ENCODE data around the gene DROSHA.

DNA sequence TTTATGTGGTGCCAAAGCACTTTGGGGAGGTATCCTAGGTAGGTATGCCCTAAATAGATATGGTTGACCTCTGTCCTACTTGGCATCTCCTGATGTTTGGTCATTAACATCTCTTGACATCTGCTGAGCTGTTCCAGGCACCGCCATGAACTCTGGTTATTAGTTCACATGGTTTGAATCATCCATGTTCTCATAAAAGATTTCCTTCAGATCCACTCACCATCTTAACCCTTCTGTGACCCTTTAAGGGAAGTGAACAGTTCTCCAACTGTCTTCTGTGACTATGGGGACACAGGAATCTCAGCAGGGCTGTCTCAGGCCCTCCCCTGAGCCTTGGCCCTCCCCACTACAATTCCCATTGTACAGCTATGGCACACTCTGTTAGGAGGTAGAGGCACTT, 170.7 kb downstream of the DROSHA start:
- TF ChIP-seq CTCF (conservative IDR thresholded peaks at IDR 0.05 in 1 of 2, IDR thresholded peaks at IDR 0.05 in 1 of 2; ENCODE audit: low read depth in 1 of 2, low read length in 2 of 2) (no peak), EZH2 (IDR thresholded peaks at IDR 0.05; ENCODE audit: low read length, missing control alignments) (no peak)

Measured in fibroblast of lung (primary cell).